Colonic mucosa (tissue), 4 donors: ENCODE measurements around the gene CHL1. TPM values are rescaled to one million over a fixed set of nuclear protein-coding genes. Genes with fewer than 3 reads are reported as not detected.

Experiments
- DNase-seq: peaks from one replicate; pipeline ENCODE4 v3.0.0-alpha.2; 2020
- H3K27ac ChIP-seq: fragments of 200-600 bp; one replicate; pipeline ENCODE4 v1.8.0; 2021
- H3K27me3 ChIP-seq: fragments of 200-600 bp; one replicate; pipeline ENCODE4 v1.8.0; 2021
- H3K36me3 ChIP-seq: fragments of 200-600 bp; one replicate; pipeline ENCODE4 v1.8.0; 2021
- H3K4me1 ChIP-seq: fragments of 200-600 bp; one replicate; pipeline ENCODE4 v1.8.0; 2021; ENCODE audit warnings: mild to moderate bottlenecking
- H3K4me3 ChIP-seq: fragments of 200-600 bp; one replicate; pipeline ENCODE4 v1.8.0; 2021
- H3K9ac ChIP-seq, 2 donors: one replicate each; pipeline ENCODE4 v1.7.0; 2013; ENCODE audit warnings: control low read depth in 2 of 2, low read depth in 2 of 2, low read length in 2 of 2
- H3K9me3 ChIP-seq: fragments of 200-600 bp; one replicate; pipeline ENCODE4 v1.8.0; 2021
- intact Hi-C: fragments of 100-400 bp; cut with DNase I; formaldehyde crosslinking; loops from one replicate; pipeline ENCODE4 v1.14.1; 2022
- total RNA-seq, 2 donors: library from RNA; stranded (reverse); fragmentation: NEBNext Ultra II Directional in 1 of 2; extraction: Animal tissue kit (Norgen Biotek cat#: 25700) in 1 of 2; gene quantifications; one replicate each; pipeline ENCODE4 v1.2.1, GENCODE V29; 2021
- TF ChIP-seq, protein P1 (sequence below): fragments of 200-600 bp; IDR thresholded peaks from one replicate; pipeline ENCODE4 v1.8.0; 2022; ENCODE audit warnings: antibody characterized with exemption, mild to moderate bottlenecking
- donor health status: healthy.
- donor health status: DM: no; HTN: no; CAD: no.
- donor health status: DM: no; HTN: no; CAD: no.

Gene CHL1
- total RNA-seq, 2 donors from 2014 or later, result 2.9 to 7.5 TPM

DNA sequence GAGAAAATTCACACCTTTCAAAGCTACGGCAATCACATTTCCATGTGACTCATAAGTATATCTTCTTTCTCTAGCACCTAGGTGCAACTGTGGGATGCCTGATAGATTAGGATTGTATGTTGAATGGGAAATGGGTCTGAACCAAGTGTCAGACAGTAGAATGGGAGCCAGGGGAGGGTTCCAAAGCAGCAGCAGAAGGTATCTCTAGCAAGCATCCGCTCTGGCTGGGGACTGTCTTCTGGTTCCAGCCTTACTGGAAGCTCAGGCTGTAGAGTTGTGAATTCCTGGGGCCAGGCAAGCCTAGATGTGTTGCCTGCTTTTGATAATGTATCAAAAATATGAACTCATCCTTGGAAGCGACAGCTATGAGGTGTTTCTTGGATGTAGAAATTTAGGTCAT, 2.1 kb upstream of the CHL1 start:
- Histone ChIP-seq H3K27me3 (peaks cover 4% of the 10 kb centered on the region), H3K4me3 (no peak overlapping the region), H3K9ac (no peak overlapping the region), H3K9me3 (no peaks in the 10 kb centered on the region), H3K4me1 (no peaks in the 10 kb centered on the region), H3K36me3 (no peaks in the 10 kb centered on the region), H3K27ac (no peak overlapping the region)
- TF ChIP-seq, protein P1, sequence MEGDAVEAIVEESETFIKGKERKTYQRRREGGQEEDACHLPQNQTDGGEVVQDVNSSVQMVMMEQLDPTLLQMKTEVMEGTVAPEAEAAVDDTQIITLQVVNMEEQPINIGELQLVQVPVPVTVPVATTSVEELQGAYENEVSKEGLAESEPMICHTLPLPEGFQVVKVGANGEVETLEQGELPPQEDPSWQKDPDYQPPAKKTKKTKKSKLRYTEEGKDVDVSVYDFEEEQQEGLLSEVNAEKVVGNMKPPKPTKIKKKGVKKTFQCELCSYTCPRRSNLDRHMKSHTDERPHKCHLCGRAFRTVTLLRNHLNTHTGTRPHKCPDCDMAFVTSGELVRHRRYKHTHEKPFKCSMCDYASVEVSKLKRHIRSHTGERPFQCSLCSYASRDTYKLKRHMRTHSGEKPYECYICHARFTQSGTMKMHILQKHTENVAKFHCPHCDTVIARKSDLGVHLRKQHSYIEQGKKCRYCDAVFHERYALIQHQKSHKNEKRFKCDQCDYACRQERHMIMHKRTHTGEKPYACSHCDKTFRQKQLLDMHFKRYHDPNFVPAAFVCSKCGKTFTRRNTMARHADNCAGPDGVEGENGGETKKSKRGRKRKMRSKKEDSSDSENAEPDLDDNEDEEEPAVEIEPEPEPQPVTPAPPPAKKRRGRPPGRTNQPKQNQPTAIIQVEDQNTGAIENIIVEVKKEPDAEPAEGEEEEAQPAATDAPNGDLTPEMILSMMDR, result no peak
- DNase-seq, result no peak
- intact Hi-C loops, result no loop called here

DNA sequence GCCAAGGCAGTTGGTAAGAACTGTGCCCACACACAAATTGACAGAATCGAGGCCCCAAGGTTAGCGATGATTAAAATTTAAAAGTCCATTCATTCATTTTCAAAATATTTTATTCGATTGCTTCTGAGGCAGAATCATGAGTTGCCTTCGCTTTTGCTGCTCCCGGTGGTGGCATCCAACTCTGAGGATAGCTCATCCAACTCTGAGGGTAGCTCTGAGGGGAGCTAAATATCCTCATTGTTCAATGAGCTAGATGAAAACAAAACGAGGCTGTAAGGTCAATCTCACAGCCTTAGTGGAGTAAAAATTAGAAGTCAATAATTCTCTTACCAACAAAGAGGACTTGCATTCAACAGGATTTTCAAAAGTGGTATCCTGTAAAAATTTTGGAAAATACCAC, 897 bp upstream of the CHL1 start:
- TF ChIP-seq, protein P1, result no peak
- no peak overlapping the region for H3K27ac ChIP-seq

DNA sequence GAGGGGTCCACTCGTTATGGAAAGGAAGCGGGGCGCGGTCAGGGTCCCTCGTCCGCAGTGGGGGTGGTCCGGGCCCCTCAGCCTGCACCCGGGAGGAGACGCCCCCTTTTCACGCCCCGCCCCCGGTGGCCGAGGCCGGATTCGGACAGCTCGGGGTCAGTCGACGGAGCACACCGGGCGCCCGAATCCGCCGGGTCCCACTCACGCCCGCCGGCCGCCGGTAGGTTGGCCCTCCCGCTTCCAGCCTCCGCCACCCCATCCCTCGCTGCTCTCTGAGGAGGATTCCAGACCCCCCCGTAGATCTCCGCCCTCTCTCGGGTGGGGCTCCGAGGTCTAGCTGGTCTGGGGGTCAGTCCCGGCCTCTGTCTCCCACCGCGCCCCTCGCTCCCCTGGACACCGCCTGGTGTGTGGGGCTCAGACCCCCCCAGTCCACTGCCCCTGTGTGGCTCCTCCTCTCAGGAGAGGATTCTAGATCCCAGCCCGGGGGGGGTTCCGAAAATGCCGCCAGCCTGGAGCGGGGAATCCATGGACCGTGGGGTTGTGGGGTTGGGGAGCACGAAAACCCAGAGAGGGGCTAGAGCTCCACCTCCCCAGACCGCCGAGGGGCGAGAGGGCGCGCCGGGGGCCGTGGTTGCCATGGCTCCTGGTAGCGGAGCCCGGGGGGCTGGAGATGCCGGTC, 725 bp downstream of the CHL1 start:
- H3K4me3 ChIP-seq, result peak overlapping the region; percentile 27
- no peak overlapping the region for H3K27ac ChIP-seq
- no peaks in the 10 kb centered on the region for H3K4me1 ChIP-seq
- TF ChIP-seq, protein P1, result no peak
- peak; percentile 19 for DNase-seq
- intact Hi-C loops, result no loop called here
- no peaks in the 10 kb centered on the region for H3K9me3 ChIP-seq
- H3K9ac ChIP-seq, result peak overlapping the region in 1 of 2 donors; percentile 60
- peaks cover 4% of the 10 kb centered on the region for H3K27me3 ChIP-seq
- no peaks in the 10 kb centered on the region for H3K36me3 ChIP-seq

More for the DNA sequence above, 897 bp upstream of the CHL1 start:
- intact Hi-C loops, result no loop called here
- Histone ChIP-seq H3K36me3 (no peaks in the 10 kb centered on the region), H3K9me3 (no peaks in the 10 kb centered on the region), H3K9ac (no peak overlapping the region), H3K4me3 (no peak overlapping the region), H3K27me3 (peaks cover 4% of the 10 kb centered on the region), H3K4me1 (no peaks in the 10 kb centered on the region)
- DNase-seq, result no peak

DNA sequence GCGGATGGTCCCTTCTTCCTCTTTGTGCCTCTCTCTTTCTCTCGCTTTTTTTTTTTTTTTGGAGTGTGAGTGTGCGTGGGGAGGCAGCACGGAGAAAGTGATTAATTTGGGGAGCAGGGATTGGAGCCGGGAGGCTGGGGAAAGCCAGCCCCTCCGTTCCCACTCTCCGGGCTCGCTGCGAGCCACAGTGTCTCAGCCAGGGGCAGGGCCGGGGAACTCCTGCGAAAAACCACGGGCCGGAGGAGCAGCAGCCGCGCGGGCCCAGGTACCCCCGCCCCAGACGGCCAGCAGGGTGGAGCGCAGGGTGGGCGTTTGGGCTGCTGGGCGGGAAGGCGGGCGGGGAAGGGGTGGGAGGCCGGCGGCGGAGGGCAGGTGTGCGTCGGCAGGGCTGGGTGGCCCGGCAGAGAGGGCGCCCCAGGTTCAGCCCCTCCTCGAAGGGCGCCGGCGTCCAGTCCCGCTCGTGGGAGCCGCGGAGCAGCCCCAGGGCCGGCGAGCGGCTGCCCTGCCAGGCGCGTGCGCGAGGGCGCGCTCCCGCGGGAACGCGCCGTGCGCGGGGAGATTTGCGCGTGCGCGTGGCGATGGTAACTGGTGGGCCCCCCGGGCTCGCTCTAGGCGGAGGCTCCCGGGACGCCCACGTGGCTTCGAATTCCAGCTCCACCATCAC, 1.4 kb downstream of the CHL1 start:
- Histone ChIP-seq H3K36me3 (no peaks in the 10 kb centered on the region), H3K27ac (no peak overlapping the region), H3K27me3 (peaks cover 4% of the 10 kb centered on the region), H3K9me3 (no peaks in the 10 kb centered on the region), H3K4me1 (no peaks in the 10 kb centered on the region), H3K4me3 (peak overlapping the region; percentile 27), H3K9ac (peak overlapping the region in 1 of 2 donors; percentile 60)
- DNase-seq, result no peak
- TF ChIP-seq, protein P1, result no peak
- intact Hi-C loops, result no loop called here

DNA sequence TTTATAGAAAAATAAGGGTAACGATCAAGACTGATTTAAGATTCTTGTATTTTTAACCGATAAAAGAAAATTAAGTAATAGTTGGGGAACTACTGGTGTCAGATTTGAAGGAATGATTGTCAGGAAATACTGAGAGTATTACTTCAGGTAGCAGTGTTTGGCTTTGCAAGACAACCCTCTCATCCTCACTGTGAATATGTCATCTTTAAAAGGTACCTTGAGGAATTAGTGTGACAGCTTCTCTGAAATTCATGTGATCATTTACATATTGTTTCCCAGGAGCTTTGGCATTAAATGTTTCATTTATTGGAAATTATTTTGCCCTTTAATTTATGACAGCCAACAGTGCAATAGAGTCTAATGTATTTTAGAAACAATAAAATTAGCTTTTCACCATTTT, 3.3 kb downstream of the CHL1 start:
- TF ChIP-seq, protein P1, result no peak
- intact Hi-C loops, result no loop called here
- DNase-seq, result no peak
- H3K9ac ChIP-seq, result no peak overlapping the region
- H3K4me3 ChIP-seq, result no peak overlapping the region
- no peak overlapping the region for H3K27ac ChIP-seq
- H3K4me1 ChIP-seq, result no peaks in the 10 kb centered on the region
- H3K36me3 ChIP-seq, result no peaks in the 10 kb centered on the region
- H3K27me3 ChIP-seq, result peaks cover 4% of the 10 kb centered on the region
- H3K9me3 ChIP-seq, result no peaks in the 10 kb centered on the region
